Measurements from ENCODE around the gene ANKRD13B. TPM values are rescaled to one million over a fixed set of nuclear protein-coding genes. Genes with fewer than 3 reads are reported as not detected.

The ANKRD13B gene
- total RNA-seq, 1 experiment from 2014 or later: 10.4 TPM

DNA sequence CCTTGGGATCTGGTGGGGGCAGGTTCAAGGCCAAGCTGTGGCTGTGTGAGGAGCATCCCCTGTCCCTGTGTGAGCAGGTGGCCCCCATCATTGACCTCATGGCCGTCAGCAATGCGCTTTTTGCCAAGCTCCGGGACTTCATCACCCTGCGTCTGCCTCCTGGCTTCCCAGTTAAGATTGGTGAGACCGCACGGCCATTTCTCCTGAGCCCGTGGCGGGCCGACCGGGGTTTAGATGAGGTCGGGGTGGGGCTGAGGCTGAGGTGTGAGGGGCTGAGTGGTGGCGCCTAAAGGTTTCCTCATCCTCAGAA, 19.1 kb downstream of the ANKRD13B start:
- H3K9me3 Mint-ChIP-seq (ENCODE audit: unreplicated experiment): no peaks in the 10 kb centered on the region
- H3K27me3 Mint-ChIP-seq (ENCODE audit: insufficient read depth, unreplicated experiment): peaks cover 4% of the 10 kb centered on the region
- no peak overlapping the region for H3K27ac Mint-ChIP-seq (ENCODE audit: unreplicated experiment)
- Histone ChIP-seq H3K27me3 (replicated peaks; ENCODE audit: control insufficient read depth, insufficient read depth, low read length) (peaks cover 8% of the 10 kb centered on the region), H3K4me3 (ENCODE audit: low read depth, low read length) (no peak overlapping the region), H3K9me3 (no peaks in the 10 kb centered on the region), H3K4me1 (peaks cover 14% of the 10 kb centered on the region), H3K36me3 (ENCODE audit: control insufficient read depth, insufficient read depth, low read length) (no peaks in the 10 kb centered on the region)
- intact Hi-C loops (cut with micrococcal nuclease; ENCODE audit: unreplicated experiment): no loop called here
- POLR2A ChIA-PET: no interaction called here
- no TSS peak for BruUV-seq (replicated peaks)
- no peaks in the 10 kb centered on the region for H3K36me3 Mint-ChIP-seq (ENCODE audit: insufficient read depth, unreplicated experiment)
- no peak for DNase-seq
- H3K4me3 Mint-ChIP-seq (ENCODE audit: unreplicated experiment): no peak overlapping the region
- peaks cover 6% of the 10 kb centered on the region for H3K4me1 Mint-ChIP-seq (ENCODE audit: low read depth, unreplicated experiment)
- CTCF ChIA-PET: no interaction called here
- TF ChIP-seq, protein P1, sequence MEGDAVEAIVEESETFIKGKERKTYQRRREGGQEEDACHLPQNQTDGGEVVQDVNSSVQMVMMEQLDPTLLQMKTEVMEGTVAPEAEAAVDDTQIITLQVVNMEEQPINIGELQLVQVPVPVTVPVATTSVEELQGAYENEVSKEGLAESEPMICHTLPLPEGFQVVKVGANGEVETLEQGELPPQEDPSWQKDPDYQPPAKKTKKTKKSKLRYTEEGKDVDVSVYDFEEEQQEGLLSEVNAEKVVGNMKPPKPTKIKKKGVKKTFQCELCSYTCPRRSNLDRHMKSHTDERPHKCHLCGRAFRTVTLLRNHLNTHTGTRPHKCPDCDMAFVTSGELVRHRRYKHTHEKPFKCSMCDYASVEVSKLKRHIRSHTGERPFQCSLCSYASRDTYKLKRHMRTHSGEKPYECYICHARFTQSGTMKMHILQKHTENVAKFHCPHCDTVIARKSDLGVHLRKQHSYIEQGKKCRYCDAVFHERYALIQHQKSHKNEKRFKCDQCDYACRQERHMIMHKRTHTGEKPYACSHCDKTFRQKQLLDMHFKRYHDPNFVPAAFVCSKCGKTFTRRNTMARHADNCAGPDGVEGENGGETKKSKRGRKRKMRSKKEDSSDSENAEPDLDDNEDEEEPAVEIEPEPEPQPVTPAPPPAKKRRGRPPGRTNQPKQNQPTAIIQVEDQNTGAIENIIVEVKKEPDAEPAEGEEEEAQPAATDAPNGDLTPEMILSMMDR (IDR thresholded peaks at IDR 0.05; ENCODE audit: insufficient read depth in 1 of 2, low read depth in 1 of 2, low read length in 1 of 2, severe bottlenecking in 1 of 2, unreplicated experiment in 1 of 2): no peak

DNA sequence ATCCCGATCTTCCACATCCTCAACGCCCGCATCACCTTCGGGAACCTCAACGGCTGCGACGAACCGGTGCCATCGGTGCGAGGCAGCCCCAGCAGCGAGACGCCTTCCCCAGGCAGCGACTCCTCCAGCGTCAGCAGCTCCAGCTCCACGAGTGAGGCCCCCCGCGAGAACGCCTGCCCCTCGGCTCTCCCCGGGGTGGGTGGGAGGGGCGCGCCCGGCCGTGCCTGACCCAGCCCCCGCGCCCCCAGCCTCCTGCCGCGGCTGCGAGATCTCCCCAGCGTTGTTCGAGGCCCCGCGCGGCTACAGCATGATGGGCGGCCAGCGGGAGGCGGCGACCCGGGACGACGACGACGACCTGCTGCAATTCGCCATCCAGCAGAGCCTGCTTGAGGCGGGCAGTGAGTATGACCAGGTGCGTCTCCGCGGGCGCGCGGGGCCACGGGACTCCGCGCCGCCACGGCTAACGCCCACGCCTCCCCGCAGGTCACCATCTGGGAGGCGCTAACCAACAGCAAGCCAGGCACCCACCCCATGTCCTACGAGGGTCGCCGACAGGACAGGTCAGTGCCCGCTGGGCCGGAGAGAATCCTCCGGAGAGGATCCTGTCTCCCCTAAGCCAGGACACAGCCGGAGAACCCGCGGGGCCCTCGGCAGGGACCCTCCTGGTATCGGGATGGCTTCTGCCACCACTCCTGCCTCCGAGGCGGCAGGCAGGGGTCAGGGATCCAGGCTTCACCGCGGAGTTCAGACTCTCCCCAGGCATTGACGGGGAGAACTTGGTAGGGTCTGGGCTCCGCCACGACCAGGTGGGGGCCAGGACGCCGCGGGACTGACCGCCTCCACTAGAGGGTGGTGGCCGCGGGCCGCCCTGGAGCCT, 19.7 kb downstream of the ANKRD13B start:
- H3K4me1 Mint-ChIP-seq (ENCODE audit: low read depth, unreplicated experiment): peaks cover 9% of the 10 kb centered on the region
- H3K9me3 Mint-ChIP-seq (ENCODE audit: unreplicated experiment): no peaks in the 10 kb centered on the region
- H3K27ac Mint-ChIP-seq (ENCODE audit: unreplicated experiment): no peak overlapping the region
- H3K36me3 Mint-ChIP-seq (ENCODE audit: insufficient read depth, unreplicated experiment): no peaks in the 10 kb centered on the region
- H3K9me3 ChIP-seq: no peaks in the 10 kb centered on the region
- H3K36me3 ChIP-seq (ENCODE audit: control insufficient read depth, insufficient read depth, low read length): no peaks in the 10 kb centered on the region
- ChIA-PET CTCF (no interaction called here), POLR2A (no interaction called here)
- no peak for DNase-seq
- TF ChIP-seq, protein P1 (IDR thresholded peaks at IDR 0.05; ENCODE audit: insufficient read depth in 1 of 2, low read depth in 1 of 2, low read length in 1 of 2, severe bottlenecking in 1 of 2, unreplicated experiment in 1 of 2): no peak
- H3K27me3 Mint-ChIP-seq (ENCODE audit: insufficient read depth, unreplicated experiment): peaks cover 5% of the 10 kb centered on the region
- H3K27me3 ChIP-seq (replicated peaks; ENCODE audit: control insufficient read depth, insufficient read depth, low read length): peaks cover 8% of the 10 kb centered on the region
- no peak overlapping the region for H3K4me3 ChIP-seq (ENCODE audit: low read depth, low read length)
- no TSS peak for BruUV-seq (replicated peaks)
- intact Hi-C loops (cut with micrococcal nuclease; ENCODE audit: unreplicated experiment): no loop called here
- peaks cover 19% of the 10 kb centered on the region for H3K4me1 ChIP-seq
- H3K4me3 Mint-ChIP-seq (ENCODE audit: unreplicated experiment): no peak overlapping the region

DNA sequence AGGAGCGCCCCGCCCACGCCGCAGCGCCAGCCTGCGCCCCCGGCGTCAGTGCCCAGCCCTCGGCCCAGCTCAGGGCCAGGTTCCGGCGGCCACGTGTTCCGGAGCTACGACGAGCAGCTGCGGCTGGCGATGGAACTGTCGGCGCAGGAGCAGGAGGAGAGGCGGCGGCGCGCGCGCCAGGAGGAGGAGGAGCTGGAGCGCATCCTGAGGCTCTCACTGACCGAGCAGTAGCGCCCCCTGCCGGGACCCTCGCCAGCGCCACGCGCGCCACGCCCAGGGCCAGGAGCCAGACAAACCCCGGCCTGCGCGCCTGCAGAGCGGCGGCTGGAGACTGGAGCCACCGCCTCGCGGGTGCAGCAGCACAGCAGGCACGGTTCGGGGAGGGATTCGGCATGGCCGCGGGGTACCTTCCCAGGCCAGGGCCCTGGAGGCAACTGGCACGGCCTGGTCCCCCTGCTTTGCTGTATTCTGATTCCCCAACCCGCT, 20.5 kb downstream of the ANKRD13B start:
- intact Hi-C loops (cut with micrococcal nuclease; ENCODE audit: unreplicated experiment): no loop called here

More for the DNA sequence above, 20.5 kb downstream of the ANKRD13B start:
- H3K27ac Mint-ChIP-seq (ENCODE audit: unreplicated experiment): no peak overlapping the region
- H3K27me3 Mint-ChIP-seq (ENCODE audit: insufficient read depth, unreplicated experiment): peaks cover 5% of the 10 kb centered on the region
- H3K36me3 Mint-ChIP-seq (ENCODE audit: insufficient read depth, unreplicated experiment): no peaks in the 10 kb centered on the region
- Histone ChIP-seq H3K27me3 (replicated peaks; ENCODE audit: control insufficient read depth, insufficient read depth, low read length) (peaks cover 8% of the 10 kb centered on the region), H3K9me3 (no peaks in the 10 kb centered on the region), H3K36me3 (ENCODE audit: control insufficient read depth, insufficient read depth, low read length) (no peaks in the 10 kb centered on the region), H3K4me3 (ENCODE audit: low read depth, low read length) (no peak overlapping the region), H3K4me1 (peaks cover 23% of the 10 kb centered on the region)
- POLR2A ChIA-PET: interaction anchor here (0.6 kb wide), 1 partner anchor 22 kb away, joined by 3 read pairs; no protein-coding TSS in a partner anchor
- CTCF ChIA-PET: no interaction called here
- no peaks in the 10 kb centered on the region for H3K9me3 Mint-ChIP-seq (ENCODE audit: unreplicated experiment)
- BruUV-seq (replicated peaks): no TSS peak
- H3K4me1 Mint-ChIP-seq (ENCODE audit: low read depth, unreplicated experiment): peaks cover 9% of the 10 kb centered on the region
- TF ChIP-seq, protein P1 (IDR thresholded peaks at IDR 0.05; ENCODE audit: insufficient read depth in 1 of 2, low read depth in 1 of 2, low read length in 1 of 2, severe bottlenecking in 1 of 2, unreplicated experiment in 1 of 2): no peak
- H3K4me3 Mint-ChIP-seq (ENCODE audit: unreplicated experiment): no peak overlapping the region
- DNase-seq: no peak

Measured in Caco-2 (cell line).